SHP77 treated with DMSO at 0.1 percent for 48 hours (cell line): Measurements from ENCODE around the gene ASCL1.

Experiments used
- DNase-seq: peaks from one replicate; lab custom pipeline; 2025; lab: John Stamatoyannopoulos, UW

The ASCL1 gene

DNA sequence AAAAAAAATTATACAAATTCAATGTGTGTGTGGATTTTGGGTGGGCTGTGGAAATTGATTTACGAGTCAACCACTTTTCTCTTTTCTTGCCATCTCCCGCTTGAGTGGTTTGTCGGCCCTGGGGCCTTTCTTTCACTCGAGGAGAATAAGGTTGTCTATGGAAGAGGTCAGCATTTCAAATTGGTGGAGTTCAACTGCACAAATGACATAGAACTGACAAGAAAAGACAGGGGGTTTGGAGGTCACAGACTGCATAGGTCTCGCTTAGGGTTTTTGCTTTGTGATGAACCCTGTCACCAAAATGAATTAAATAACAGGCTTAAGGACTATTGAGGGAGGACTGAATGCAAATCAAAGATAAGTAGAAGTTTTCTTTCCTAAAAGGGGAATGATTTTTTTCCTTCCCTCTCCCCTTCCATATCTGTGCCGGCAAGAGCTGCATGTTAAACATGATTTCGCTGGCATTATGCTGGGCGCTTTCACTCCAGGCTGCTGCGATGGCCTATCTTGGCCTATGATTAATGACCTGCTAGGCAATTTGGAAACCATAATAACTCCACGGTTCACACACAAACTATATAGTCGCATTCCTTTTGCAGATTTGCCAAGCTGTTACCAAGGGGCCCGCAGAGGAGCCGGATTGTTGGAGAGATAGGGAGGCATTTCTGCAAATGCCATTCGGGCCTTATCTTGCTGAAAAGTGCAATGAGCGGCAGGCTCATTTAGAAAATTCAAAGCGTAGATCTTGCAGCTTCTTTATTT, 20.7 kb downstream of the ASCL1 start:
- DNase-seq = no peak

DNA sequence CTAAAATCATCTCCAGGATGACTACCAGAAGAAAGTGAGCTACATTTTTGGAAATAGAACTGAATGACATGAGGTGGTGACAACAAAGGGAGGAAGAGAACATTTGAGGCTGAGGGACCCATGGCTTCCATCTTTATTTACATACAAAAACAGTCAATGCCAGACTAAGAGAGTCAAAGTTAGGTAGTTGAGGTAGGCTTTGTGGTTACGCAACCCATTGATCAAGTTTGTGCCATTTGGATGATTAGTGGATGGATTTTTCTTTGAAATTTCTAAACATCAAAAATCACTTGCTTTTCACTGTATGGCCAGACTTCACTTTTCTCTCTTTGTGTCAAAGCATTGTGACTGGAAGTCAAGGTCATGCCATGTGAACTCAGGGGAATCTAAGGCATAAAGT, 22.9 kb downstream of the ASCL1 start:
- no peak for DNase-seq

DNA sequence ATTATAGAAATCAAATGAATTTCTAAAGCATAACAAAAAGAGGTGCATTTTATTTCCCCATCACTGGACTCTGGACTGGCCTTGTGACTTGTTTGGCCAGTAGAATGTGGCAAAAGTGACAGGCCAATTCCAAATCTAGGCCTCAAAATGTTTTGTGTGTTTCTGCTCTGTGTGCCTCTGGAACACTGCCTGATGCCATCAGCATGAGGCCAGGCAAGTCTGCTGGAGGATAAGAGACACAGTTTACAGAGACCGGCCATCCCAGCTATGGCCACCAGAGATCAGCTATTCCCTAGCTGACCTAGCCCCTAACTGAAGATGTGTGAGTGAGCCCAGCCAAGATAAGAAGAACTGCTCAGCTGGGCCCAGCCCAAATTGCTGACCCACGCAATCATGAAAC, 32.9 kb downstream of the ASCL1 start:
- DNase-seq = no peak

DNA sequence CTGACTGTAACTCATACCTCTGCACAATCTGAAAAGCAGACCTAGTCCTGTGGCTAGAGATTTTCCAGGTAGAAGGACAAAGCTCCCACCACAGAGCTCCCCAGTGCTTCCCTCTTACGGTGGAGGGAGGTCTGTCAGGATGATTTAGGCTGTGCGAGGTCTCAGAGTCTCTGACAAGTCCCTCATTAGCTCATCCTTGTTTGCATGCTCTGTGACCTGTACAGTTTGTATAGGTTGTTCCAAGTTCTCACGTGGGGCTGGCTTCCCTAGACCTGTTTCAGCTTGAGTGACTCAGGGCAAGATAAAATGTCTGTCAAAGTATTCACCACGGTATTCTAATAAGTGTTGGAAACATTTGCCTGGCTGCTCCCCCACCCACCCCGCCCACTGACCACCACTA, 34.8 kb downstream of the ASCL1 start:
- no peak for DNase-seq

DNA sequence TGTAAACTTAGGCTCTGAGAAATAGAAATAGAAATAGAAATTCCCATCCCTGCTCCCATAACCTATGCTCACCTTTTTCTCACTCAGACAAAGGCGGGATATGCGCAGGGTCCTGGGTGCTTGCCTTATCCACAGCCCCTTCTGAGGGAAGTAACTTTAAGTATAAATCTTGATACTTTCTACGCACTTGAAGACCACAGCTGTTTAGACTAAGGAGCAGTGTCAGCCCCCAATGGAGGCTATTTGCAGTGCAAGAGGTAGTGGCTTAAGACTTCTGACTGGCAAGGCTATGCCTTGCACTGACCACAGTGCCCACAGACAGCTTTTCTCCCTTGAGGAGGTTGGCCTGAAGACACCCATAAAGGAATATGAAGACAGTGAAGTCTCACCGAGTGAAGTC, 35.2 kb downstream of the ASCL1 start:
- DNase-seq = no peak

DNA sequence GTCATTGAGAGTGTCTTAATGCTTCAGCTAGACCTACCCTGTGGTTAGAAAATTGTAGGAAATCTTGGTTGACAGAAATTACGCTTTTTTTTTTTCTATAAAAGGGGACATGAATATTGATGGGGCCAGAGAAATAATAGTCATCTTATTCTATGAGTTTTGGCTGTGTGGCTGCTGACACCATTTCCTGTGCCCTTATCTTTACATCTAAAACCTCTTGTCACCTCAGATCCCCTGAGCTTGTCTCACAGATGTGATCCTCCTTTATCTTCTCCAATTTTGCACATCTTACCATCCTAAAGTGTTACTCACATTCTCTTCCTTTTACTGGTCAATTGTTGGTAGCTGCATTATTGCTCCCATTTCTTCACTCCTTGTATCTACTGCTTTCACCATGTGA, 36.1 kb downstream of the ASCL1 start:
- DNase-seq = no peak

DNA sequence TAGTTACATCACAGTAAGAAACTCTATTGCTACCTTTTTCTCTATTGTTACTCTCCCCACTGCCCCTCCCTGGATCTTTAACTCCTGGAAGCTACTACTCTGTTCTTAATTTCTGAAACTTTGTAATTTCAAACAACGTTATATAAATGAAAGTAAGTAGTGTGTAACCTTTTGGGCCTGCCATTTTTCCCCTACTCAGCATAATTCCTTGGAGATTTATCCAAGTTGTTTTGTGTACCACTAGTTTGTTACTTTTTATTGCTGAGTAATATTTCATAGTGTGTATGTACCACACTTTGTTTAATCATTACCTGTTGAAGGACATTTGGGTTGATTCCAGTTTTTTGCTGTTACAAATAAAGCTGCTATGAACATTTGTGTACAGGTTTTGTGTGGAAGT, 37.9 kb downstream of the ASCL1 start:
- DNase-seq = no peak
